K562 (cell line): ENCODE data around the gene PCBP2. TPM values are rescaled to one million over a fixed set of nuclear protein-coding genes. Genes with fewer than 3 reads are reported as not detected.

ENCODE experiments used
- AFF4 ChIP-seq: sonication (generic); formaldehyde crosslinking; IDR thresholded peaks from 2 replicates; pipeline ENCODE4 v1.8.0; 2023; ENCODE audit warnings: mild to moderate bottlenecking, missing genetic modification reagents
- BRD9 ChIP-seq: fragments of 450-650 bp; IDR thresholded peaks from 2 replicates; pipeline ENCODE4 v1.6.1; 2018; ENCODE audit warnings: low read depth; ENCODE audit not compliant: partially characterized antibody
- E2F4 ChIP-seq: sonication (generic); formaldehyde crosslinking; IDR thresholded peaks from 2 replicates; pipeline ENCODE4 v1.8.0; 2022; ENCODE audit warnings: mild to moderate bottlenecking, low read depth, missing genetic modification reagents
- EGR1 ChIP-seq: fragments of 450-650 bp; conservative IDR thresholded peaks from 2 replicates; pipeline ENCODE4 v1.6.1; 2017; ENCODE audit warnings: mild to moderate bottlenecking
- ELF1 ChIP-seq: fragments of 200-800 bp; sonication (Bioruptor generic); IDR thresholded peaks from 2 replicates; pipeline ENCODE4 v1.6.1; 2016; ENCODE audit warnings: missing genetic modification characterization, missing compliant biosample characterization
- EP300 ChIP-seq: IDR thresholded peaks from 2 replicates; pipeline ENCODE4 v1.6.1; 2012; ENCODE audit warnings: low read length, improper control_type of control experiment
- ILF3 ChIP-seq: fragments of 450-650 bp; IDR thresholded peaks from 2 replicates; pipeline ENCODE4 v1.6.1; 2018; ENCODE audit warnings: antibody characterized with exemption, mild to moderate bottlenecking, moderate library complexity, borderline replicate concordance
- POLR2A ChIP-seq: fragments of 450-650 bp; conservative IDR thresholded peaks from 2 replicates; pipeline ENCODE4 v1.6.1; 2016
- RNF2 ChIP-seq: sonication (generic); IDR thresholded peaks from 2 replicates; pipeline ENCODE4 v1.6.1; 2016
- SMAD4 ChIP-seq: fragments of 250-450 bp; sonication (Bioruptor Pico); conservative IDR thresholded peaks from 2 replicates; pipeline ENCODE4 v1.8.0; 2021; ENCODE audit warnings: inconsistent platforms, mild to moderate bottlenecking, moderate library complexity
- SMARCA4 ChIP-seq: fragments of 450-650 bp; IDR thresholded peaks from 2 replicates; pipeline ENCODE4 v1.6.1; 2016
- SMARCE1 ChIP-seq: fragments of 450-650 bp; IDR thresholded peaks from 2 replicates; pipeline ENCODE4 v1.7.1; 2016; ENCODE audit warnings: mild to moderate bottlenecking
- THAP7 ChIP-seq: fragments of 250-450 bp; sonication (Bioruptor Pico); IDR thresholded peaks from 2 replicates; pipeline ENCODE4 v1.5.0; 2021
- UBTF ChIP-seq, 2 experiments: IDR thresholded peaks; 2 replicates each; pipeline ENCODE4 v1.6.1; 2012; ENCODE audit warnings: improper control_type of control experiment in 2 of 2, low read depth in 2 of 2, low read length in 2 of 2, borderline replicate concordance in 1 of 2
- ZNF134 ChIP-seq: fragments of 250-450 bp; sonication (Bioruptor Pico); conservative IDR thresholded peaks from 2 replicates; pipeline ENCODE4 v1.4.0; 2020
- polyA plus RNA-seq, 8 experiments: library from polyadenylated mRNA; depleted of rRNA in 4 of 8; stranded (reverse) in 5 of 8; unstranded in 3 of 8; fragments of >200 nt; fragmentation: Nextera tagmentation in 2 of 8; fragmentation: Illumina TruSeq in 1 of 8; extraction: Ambion mirVana in 2 of 8; extraction: Trizol in 1 of 8; gene quantifications; 2 replicates each; pipeline versions ENCODE4 v1.2.1 to v1.2.3, GENCODE V29; 2011 to 2014; ENCODE audit warnings: inconsistent platforms in 1 of 8, missing spikeins in 1 of 8
- total RNA-seq, 7 experiments: library from RNA; depleted of rRNA in 6 of 7; stranded (reverse); fragments of >200 nt in 6 of 7; fragmentation: Illumina TruSeq in 2 of 7; extraction: Trizol in 2 of 7; gene quantifications; 2 replicates each; pipeline versions ENCODE4 v1.2.1 to v1.2.3, GENCODE V29; 2011 to 2021; ENCODE audit warnings: low replicate concordance in 1 of 7
- TF ChIP-seq, protein P1 (sequence below): fragments of 250-450 bp; sonication (Bioruptor Pico); IDR thresholded peaks from 2 replicates; pipeline ENCODE4 v1.4.0; 2020
- TF ChIP-seq, protein P2 (sequence below): fragments of 450-650 bp; conservative IDR thresholded peaks from 2 replicates; pipeline ENCODE4 v1.6.1; 2016; ENCODE audit warnings: missing genetic modification characterization, low read depth, mild to moderate bottlenecking, control low read depth, missing compliant biosample characterization

Gene PCBP2
- total and polyA plus RNA-seq, 9 of the 15 experiments (the other 6 are each of a cell fraction or from before 2014, with no cell fraction given), result 137 to 831 (median 328) TPM

- TF ChIP-seq UBTF (IDR thresholded peaks at IDR 0.05; ENCODE audit: borderline replicate concordance in 1 of 2, low read depth in 2 of 2, low read length in 2 of 2), result 0 out of 4 replicates have a peak, but pooled peaks of 1 of the 2 experiments have one; percentile 18
- TF ChIP-seq EGR1, result no peak
- peak; percentile 86 for TF ChIP-seq AFF4 (CRISPR knock-in tag)
- TF ChIP-seq EP300, result 0 out of 2 replicates have a peak, but pooled peaks have one; percentile 20
- TF ChIP-seq ILF3, result no peak
- TF ChIP-seq, protein P1, sequence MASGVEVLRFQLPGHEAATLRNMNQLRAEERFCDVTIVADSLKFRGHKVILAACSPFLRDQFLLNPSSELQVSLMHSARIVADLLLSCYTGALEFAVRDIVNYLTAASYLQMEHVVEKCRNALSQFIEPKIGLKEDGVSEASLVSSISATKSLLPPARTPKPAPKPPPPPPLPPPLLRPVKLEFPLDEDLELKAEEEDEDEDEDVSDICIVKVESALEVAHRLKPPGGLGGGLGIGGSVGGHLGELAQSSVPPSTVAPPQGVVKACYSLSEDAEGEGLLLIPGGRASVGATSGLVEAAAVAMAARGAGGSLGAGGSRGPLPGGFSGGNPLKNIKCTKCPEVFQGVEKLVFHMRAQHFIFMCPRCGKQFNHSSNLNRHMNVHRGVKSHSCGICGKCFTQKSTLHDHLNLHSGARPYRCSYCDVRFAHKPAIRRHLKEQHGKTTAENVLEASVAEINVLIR (CRISPR knock-in tag), result no peak
- peak; percentile 26; the same call in 1 of the 2 replicates for TF ChIP-seq SMARCA4
- TF ChIP-seq SMAD4 (CRISPR knock-in tag), result peak; percentile 56; the same call in 1 of the 2 replicates
- TF ChIP-seq ZNF134 (CRISPR knock-in tag), result peak; percentile 71
- no peak for TF ChIP-seq BRD9
- TF ChIP-seq SMARCE1, result 0 out of 2 replicates have a peak, but pooled peaks have one; percentile 41
- 0 out of 2 replicates have a peak, but pooled peaks have one; percentile 58 for TF ChIP-seq THAP7 (CRISPR knock-in tag)
- TF ChIP-seq POLR2A, result peak; percentile 66
- TF ChIP-seq, protein P2, sequence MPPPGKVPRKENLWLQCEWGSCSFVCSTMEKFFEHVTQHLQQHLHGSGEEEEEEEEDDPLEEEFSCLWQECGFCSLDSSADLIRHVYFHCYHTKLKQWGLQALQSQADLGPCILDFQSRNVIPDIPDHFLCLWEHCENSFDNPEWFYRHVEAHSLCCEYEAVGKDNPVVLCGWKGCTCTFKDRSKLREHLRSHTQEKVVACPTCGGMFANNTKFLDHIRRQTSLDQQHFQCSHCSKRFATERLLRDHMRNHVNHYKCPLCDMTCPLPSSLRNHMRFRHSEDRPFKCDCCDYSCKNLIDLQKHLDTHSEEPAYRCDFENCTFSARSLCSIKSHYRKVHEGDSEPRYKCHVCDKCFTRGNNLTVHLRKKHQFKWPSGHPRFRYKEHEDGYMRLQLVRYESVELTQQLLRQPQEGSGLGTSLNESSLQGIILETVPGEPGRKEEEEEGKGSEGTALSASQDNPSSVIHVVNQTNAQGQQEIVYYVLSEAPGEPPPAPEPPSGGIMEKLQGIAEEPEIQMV (tag), result peak; percentile 93
- 0 out of 2 replicates have a peak, but pooled peaks have one; percentile 12 for TF ChIP-seq ELF1
- TF ChIP-seq E2F4 (CRISPR knock-in tag), result peak; percentile 37; the same call in 1 of the 2 replicates
- TF ChIP-seq RNF2, result 0 out of 2 replicates have a peak, but pooled peaks have one; percentile 29
Measured at GRCh38 chr12:53500142-53500775, 48.4 kb downstream of the PCBP2 start (continued).
